Endothelial cell of umbilical vein (primary cell): ENCODE results near the gene EFHD2.

Source experiments
- CTCF ChIP-seq, 2 donors: IDR thresholded peaks; 1 replicate in 1 of 2; 2 replicates in 1 of 2; pipeline ENCODE4 v1.5.1; 2011; ENCODE audit warnings: low read length in 2 of 2, mild to moderate bottlenecking in 2 of 2, moderate library complexity in 2 of 2, control low read depth in 1 of 2, inconsistent platforms in 1 of 2, low read depth in 1 of 2; ENCODE audit not compliant: insufficient read depth in 1 of 2; ENCODE audit errors: extremely low read depth in 1 of 2
- EZH2 ChIP-seq: IDR thresholded peaks from 2 replicates; pipeline ENCODE4 v1.6.1; 2012; ENCODE audit warnings: borderline replicate concordance, low read depth, mild to moderate bottlenecking, moderate library complexity, low read length, inconsistent platforms; ENCODE audit not compliant: severe bottlenecking
- POLR2A ChIP-seq: IDR thresholded peaks from 2 replicates; pipeline ENCODE4 v1.6.1; 2012; ENCODE audit warnings: low read depth, mild to moderate bottlenecking, control low read depth, low read length

- no peak for TF ChIP-seq CTCF (IDR thresholded peaks at IDR 0.05; ENCODE audit: extremely low read depth in 1 of 2, insufficient read depth in 1 of 2, low read depth in 1 of 2, low read length in 2 of 2)
- TF ChIP-seq POLR2A = no peak
- no peak for TF ChIP-seq EZH2
These were observed 23.4 kb upstream of the EFHD2 start for GRCh38 chr1:15386164-15386749.
